CD4-positive, alpha-beta T cell treated with Interleukin-4 for 4 hours (primary cell): ENCODE results near the gene IL1R1.

ENCODE experiments used
- DNase-seq: peaks from one replicate; pipeline ENCODE4 v3.0.0-alpha.2; 2020

IL1R1 gene

DNA sequence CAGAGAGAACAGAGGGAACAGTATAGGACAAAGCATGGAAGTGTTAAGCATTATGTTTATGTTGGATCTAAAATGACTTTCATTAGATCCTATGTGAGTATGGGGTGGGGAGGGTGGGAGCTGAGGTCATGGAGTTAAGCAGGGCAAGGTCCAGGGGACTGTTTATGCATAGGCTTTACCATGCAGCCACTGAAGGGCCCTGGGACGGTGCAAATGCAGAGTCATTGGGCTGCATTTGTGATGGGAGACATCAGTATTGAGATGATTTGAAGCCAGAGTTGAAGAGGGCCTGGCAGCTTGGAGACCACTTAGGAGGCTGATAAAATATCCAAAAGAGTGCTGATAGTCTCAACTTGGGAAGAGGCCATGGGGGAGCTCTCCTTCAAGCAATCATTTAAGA is 66.9 kb downstream of the IL1R1 start:
- DNase-seq = no peak

DNA sequence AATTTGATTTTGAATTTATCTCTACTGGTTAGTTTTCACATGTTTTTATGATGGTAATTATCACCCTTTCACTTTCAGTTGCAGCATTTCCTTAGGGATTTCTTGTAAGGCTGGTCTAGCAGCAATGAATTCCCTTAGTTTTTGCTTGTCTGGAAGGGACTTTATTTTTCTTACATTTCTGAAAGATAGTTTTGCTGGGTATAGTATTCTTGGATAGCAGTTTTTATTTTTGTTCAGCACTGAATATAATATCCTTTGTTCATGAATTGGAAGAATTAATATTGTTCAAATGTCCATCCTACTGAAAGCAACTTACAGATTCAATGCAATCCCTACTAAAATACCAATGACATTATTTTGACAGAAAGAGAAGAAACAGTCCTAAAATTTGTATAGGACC is 74.5 kb downstream of the IL1R1 start:
- DNase-seq = no peak

DNA sequence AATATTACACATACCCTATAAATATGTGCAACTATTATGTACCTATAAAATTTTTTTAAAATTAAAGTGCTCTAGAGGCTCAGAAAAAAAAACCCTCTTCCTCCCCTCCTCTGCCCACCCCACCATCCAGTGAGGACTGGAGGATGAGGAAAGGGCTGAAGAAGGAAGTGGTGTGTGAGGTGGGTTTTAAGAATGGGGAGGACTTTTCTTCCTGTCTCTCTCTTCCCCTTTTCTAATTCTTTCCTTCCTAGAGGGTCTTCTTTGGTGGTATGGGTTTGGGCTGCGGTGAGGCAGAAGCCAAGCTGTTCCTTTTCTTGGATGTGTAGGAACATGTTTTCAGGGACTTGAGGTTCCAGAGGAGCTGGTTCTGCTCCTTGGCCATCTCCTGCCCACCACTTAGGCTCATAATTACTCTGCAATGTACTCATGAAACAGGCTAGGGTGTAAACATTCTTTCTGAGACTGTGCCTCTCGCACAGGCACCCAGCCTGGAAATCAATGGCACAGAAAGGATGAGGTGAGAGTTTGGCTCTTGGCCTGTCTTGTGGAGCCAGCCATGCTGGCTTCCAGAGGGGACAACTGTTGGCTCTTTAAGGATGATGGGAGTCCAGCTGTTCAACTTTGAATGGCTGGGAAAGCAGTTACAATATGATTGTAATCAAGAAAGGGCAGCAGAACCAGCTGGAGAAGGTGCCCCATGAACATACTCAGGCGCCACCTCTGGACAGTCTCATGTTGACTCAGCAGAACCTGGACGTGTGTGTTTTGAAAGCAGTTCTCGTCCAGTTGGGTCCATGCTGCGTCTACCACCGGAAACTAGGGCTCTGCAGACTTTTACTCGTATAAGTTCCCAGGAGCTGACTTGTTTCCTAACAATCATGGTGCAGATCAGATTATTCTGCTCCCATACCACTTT is 82.5 kb downstream of the IL1R1 start:
- no peak for DNase-seq

DNA sequence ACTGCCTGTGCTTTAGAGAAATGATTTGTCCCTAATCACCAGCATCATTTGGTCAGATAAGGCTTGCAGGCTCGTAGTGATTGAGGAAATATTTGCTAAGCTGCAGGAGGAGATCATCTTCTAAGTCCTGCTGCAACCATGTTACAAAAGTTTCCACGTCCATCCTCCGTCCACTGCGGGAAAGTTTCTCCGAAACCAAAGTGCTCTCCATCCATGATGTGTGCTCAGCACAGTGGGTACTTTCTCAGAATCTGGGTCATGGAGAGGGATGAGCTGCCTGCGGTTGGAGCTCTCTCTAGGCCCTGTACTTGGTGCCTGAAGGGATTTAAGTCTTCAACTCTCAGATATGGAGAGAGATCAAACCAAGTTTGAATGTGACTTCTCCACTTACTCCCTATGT is 83.6 kb downstream of the IL1R1 start:
- DNase-seq = no peak

DNA sequence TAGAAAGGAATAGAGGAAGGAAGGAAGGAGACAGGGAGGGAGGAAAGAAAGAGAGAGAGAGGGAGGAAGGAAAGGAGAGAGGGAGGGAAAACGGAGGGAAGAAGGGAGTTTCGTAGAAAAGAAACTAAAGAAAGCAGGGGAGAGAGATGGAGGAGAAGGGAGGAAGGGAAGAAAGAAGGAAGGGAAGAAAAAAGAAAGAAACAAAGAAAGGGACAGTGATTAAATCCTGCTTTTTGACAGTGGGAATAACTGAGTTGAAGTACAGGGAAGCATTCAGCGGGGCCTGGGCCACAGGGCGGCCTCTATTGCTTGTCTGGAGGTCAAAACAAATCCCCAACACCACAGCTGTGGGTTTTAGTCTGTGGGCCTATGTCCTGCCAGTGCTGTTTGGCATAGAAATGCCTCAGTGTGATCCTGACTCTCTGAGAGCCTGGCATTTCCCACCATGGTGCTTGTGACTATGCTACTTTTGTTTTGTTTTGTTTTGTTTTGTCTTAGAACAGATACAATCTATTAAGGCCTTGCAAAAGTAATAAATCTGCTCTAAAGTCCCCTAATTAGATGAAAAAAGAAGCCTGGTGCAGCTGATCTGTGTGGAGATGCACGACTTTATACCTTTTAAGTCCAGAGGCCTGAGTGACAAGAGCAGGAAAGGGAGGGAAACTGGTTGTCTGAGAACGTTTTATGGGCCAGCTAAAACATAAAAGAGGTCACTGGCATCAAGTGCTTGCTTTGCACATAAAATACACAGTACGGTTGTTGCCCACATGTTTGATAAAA is 84.3 kb downstream of the IL1R1 start:
- no peak for DNase-seq

GRCh38 chr2:102229141-102229769 is 86.7 kb downstream of the IL1R1 start:
- DNase-seq = no peak
